Right forelimb (tissue), 1 donor: ENCODE measurements around the gene CTBP2.
"Not testable (repeated sequence)": the region's sequence is repeated elsewhere in the genome, so short reads cannot be mapped to it uniquely, and the experiment has no call there.

ENCODE experiments used
- DNase-seq: peaks from one replicate; pipeline ENCODE4 v3.0.0-alpha.2; 2018

CTBP2 gene

GRCh38 chr10:125059348-125059747 lies 101.0 kb downstream of the CTBP2 start:
- not testable (repeated sequence) for DNase-seq

GRCh38 chr10:125057158-125058001 lies 103.0 kb downstream of the CTBP2 start:
- DNase-seq, result peak; percentile 79

DNA sequence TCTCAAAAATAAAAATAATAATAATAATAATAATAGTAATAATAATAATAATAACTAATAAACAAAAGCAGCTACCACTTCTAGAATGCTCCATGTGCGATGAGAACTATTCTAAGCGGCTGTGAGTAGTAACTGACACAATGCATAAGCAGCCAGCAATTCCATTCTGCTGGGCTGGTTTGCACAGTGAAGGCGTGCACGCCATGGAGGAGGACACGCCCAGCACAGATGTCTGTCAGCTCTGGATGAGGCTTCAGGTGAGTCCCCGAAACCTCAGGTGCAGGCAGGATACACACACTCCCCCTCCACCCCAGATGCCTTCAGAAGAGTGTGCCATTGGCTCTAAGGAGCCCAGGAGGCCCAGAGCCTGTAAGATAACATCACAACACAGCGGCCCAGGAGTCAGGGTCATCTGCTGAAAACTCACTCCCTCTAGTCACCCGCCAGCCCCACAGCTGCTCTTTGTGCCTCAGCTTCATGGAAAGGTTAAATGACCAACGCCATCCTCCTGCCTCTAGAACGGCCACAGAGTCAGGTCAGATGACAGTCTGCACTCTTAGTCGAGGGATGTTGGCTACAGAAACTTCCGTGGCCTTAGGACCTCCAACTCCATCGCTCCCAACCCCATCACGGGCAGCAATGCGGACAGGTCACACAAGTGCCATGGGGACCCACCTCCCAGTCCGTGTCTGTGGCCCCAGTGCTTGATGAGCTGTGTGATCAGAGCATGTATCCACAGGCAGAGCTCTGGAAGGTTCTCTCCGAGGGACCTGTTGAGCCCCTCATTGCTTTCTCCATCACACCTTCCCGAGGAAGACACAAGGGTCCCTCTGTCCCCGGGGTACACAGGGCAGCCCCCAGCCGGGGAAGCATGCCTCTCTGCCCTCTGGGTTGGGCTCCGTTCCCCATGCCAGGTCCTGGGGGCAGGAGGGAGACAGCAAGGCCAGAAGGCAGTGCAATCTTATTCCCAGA lies 103.9 kb downstream of the CTBP2 start:
- no peak for DNase-seq

DNA sequence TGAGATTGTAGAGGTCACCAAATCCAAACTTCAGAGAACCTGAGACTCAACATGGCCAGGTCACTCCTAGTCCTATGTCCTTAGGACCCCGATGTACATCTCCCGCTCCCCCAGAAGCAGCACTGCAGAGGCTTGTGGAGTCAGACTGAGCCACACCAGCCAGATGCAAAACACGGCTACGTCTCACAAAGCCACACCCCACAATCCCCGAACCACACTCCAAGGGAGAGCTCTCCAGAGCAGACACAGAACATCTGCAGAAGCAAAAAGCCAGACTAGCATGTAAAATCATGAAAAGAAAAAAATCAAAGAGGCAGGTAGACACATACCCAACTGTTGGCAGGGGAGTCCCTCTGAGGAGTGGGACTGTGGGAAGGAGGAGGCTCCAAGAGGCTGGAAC lies 104.9 kb downstream of the CTBP2 start:
- no peak for DNase-seq

GRCh38 chr10:125054669-125055268 lies 105.6 kb downstream of the CTBP2 start:
- no peak for DNase-seq

DNA sequence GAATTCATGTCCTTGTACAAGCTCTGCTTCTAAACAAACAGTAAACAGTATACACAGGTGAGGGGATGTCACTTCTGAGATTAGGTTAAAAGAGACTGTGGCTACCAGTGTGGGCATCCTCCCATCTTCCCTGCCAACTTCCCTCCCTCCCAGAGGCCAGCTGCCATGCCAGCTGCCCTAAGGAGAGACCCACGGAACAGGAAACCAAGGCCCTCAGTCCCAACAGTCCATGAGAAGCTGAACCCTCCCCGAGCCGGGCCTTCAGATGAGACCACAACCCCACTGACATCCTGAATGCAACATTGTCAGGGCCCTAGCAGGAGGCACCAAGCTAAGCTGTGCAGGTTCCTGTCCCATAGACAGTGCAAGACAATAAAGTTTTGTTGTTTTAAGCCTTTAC lies 106.1 kb downstream of the CTBP2 start:
- no peak for DNase-seq

DNA sequence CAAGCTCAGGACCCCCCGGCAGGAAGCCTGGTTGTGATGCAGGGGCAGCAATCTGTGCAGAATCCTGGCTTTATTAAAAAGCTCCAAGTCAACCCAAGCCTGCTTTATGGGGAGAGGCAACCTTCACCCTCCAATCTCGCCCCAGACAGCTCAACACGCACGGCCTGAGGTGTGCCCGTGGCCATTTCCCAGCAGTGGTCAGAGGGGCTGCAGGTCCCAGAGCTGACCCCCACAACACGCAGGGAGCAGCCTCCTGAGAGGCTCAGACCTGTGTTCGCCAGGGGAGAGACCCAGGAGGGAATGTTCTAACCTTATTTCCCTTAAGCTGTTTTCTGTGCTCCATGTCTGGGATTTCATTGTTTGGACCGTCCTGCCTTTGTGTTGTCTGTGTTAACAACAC lies 108.2 kb downstream of the CTBP2 start:
- no peak for DNase-seq

- DNase-seq, result no peak
These were observed 110.0 kb downstream of the CTBP2 start for GRCh38 chr10:125050383-125050782.

DNA sequence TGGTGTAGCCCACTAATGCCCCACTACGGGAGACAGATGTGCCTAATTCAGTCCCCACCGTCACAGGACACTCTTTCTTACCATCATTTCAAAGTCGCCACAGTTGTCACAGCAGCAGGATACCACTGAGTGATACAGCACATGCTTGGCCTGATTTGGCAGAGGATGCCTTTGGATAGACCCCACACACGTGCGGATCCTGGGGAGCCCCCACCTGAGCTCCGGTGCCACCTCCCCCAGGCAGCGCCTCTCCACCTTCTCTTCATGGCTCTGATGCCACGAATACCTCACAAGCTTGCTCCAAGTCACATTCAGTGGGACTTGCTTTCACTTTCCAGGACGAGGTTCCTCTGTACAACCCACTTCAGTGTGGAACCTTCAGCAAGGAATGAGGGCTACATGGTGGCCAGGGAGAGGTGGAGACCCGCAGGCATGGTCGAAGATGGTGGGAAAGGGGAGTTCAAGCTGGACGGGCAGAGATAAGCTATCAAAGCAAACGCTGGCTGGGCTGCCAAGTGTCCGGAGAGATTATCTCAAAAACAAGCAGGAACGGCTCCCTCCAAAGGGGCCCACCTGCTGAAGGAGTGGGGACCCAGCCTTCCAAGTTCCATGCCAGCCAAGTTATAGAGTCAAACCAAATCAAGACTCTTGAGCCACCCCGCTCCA lies 111.0 kb downstream of the CTBP2 start:
- DNase-seq, result no peak

- DNase-seq, result peak; percentile 90
These were observed 112.1 kb downstream of the CTBP2 start for GRCh38 chr10:125048094-125048864.

DNA sequence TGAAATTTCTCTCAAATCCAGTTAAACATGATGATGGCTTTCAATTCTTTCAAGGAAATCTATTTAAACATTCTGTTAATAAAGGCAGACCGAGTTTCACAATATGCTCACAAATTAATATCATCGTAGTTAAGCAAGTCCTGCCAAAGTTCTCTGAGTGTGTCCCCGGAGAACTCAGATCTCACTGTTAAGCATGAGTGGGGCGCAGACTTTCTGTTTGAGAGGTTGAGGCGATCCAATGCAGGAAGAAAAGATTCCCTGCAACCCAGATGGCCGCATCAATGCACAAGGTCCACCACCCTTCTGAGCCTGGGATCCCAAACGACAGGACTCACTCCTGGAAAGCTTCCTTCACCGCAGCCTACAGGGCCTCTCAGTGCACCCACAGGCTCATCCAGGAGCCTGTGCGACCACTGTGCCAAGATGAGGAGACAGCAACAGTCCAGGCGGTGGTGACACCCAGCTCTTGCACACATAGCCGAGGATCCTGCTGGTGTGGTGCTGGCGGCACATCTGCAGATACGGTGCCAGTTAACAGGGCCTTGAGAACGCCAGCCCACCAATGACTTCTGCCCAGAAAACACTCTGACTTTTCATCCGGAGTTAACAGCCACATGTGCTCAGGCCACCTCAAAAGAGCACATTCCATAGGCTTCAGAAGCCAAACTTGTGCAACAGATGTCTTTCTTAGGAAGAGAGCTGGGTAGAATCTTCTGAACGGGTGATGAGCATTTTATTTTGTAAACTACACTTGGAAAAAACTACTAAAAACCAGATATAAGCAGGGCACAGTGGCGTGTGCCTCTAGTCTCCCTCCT lies 116.3 kb downstream of the CTBP2 start:
- no peak for DNase-seq

- DNase-seq, result no peak
These were observed 118.4 kb downstream of the CTBP2 start for GRCh38 chr10:125041856-125042506.

GRCh38 chr10:125039354-125039769 lies 121.0 kb downstream of the CTBP2 start:
- DNase-seq, result no peak

- no peak for DNase-seq
These were observed 121.7 kb downstream of the CTBP2 start for GRCh38 chr10:125038637-125039036.

DNA sequence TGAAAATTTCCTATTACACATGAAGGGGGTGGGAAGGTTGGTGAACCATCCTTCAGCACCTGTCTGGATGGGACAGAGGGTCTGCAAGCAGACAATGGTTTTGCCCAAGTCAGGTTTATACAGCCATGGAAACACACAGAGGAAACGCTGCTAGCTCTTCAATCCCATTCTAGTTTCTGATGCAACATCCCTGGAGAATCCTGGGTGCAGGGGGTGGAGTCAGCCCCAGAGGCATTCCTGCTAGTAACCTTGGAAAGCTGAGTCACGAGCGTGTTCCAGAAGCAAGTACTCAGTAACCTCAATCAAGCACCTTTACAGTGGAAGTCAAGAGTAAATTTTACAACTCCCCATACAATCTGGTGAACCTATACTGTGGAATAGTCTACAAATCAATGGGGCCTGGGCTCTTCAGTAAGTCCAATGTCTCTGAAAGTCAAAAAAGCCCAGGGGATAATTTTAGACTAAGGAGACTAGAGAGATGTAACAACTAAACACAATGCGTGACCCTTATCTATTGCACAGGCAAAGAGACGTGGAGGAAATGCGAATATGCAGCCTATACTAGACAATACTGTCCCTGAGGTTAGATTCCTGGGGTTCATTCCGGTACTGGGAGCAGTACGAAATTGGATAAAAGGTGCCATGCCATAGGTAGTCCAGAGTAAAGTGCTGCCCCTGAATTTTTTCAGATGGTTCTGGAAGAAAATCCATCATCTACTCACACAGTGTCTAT lies 123.1 kb downstream of the CTBP2 start:
- DNase-seq, result no peak

GRCh38 chr10:125035588-125036295 lies 124.6 kb downstream of the CTBP2 start:
- DNase-seq, result no peak

DNA sequence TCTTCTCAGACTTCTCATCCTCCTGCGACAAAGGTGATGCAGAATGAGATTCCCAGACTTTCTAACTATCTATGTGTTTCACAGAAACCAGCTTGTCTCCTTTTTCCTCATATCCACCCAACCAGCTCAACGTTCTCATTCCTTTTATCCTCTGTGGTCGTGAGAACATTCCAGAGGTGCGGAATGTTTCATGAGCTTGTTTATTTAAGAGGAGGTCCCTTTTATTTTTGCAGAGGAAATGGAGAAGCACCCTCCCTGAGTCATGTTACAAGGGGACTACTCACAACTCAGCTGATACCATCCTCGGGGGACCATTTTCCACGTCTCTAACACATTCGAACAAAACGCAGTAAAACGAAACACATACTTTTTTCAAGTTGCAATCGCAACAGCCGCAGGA lies 125.2 kb downstream of the CTBP2 start:
- DNase-seq, result no peak

- DNase-seq, result no peak
These were observed 125.7 kb downstream of the CTBP2 start for GRCh38 chr10:125034675-125035074.
